Peyer's patch (tissue), 4 donors: ENCODE measurements around the gene BTBD16.

Experiments used
- CTCF ChIP-seq, 6 experiments: fragments of 450-650 bp in 4 of 6; fragments of 200-600 bp in 2 of 6; sonication (generic) in 1 of 6; IDR thresholded peaks; one replicate each; pipeline ENCODE4 v1.5.1; 2017 to 2019; ENCODE audit warnings: antibody characterized with exemption in 6 of 6, mild to moderate bottlenecking in 3 of 6, moderate library complexity in 1 of 6
- POLR2A ChIP-seq, 2 donors: fragments of 450-650 bp; IDR thresholded peaks; one replicate each; pipeline ENCODE4 v1.5.1; 2017; ENCODE audit warnings: antibody characterized with exemption in 2 of 2, mild to moderate bottlenecking in 2 of 2, moderate library complexity in 2 of 2

GRCh38 chr10:122288917-122289316, 17.8 kb downstream of the BTBD16 start:
- TF ChIP-seq CTCF (IDR thresholded peaks at IDR 0.05) (no peak), POLR2A (IDR thresholded peaks at IDR 0.05) (no peak)
